Sigmoid colon (tissue), 4 donors: ENCODE results near the gene PROK1.

ENCODE experiments used
- CTCF ChIP-seq, 4 experiments: fragments of 450-650 bp in 3 of 4; fragments of 200-600 bp in 1 of 4; IDR thresholded peaks; one replicate each; pipeline ENCODE4 v1.5.1; 2016 to 2019; ENCODE audit warnings: antibody characterized with exemption in 4 of 4, mild to moderate bottlenecking in 3 of 4, moderate library complexity in 2 of 4
- EP300 ChIP-seq, 4 donors: sonication (generic); formaldehyde crosslinking; IDR thresholded peaks; one replicate each; pipeline ENCODE4 v1.6.1; 2017; ENCODE audit warnings: antibody characterized with exemption in 4 of 4
- POLR2A ChIP-seq, 2 donors: fragments of 450-650 bp; IDR thresholded peaks; one replicate each; pipeline ENCODE4 v1.6.1; 2016; ENCODE audit warnings: antibody characterized with exemption in 2 of 2, mild to moderate bottlenecking in 2 of 2, moderate library complexity in 2 of 2
- POLR2AphosphoS5 ChIP-seq, 4 donors: sonication (generic); formaldehyde crosslinking; IDR thresholded peaks; one replicate each; pipeline ENCODE4 v1.6.1; 2017; ENCODE audit warnings: antibody characterized with exemption in 4 of 4

- TF ChIP-seq CTCF (IDR thresholded peaks at IDR 0.05) (no peak), POLR2A (IDR thresholded peaks at IDR 0.05) (no peak), POLR2AphosphoS5 (IDR thresholded peaks at IDR 0.05) (no peak), EP300 (IDR thresholded peaks at IDR 0.05) (no peak)
Observed at GRCh38 chr1:110411173-110411735, 39.7 kb upstream of the PROK1 start.
